ENCODE data around the gene P2RX7.

The P2RX7 gene

GRCh38 chr12:121112496-121112895 is 20.2 kb upstream of the P2RX7 start:
- Histone ChIP-seq H3K9me3 (no peaks in the 10 kb centered on the region), H3K27ac (no peak overlapping the region), H3K36me3 (no peaks in the 10 kb centered on the region), H3K4me1 (no peaks in the 10 kb centered on the region), H3K4me3 (no peak overlapping the region), H3K27me3 (no peaks in the 10 kb centered on the region)
- no peak for TF ChIP-seq CTCF (IDR thresholded peaks at IDR 0.05)
- intact Hi-C loops (cut with DNase I; ENCODE audit: low total_unique reads) = no loop called here
- no peak for DNase-seq

- no peak overlapping the region for H3K27ac ChIP-seq
- H3K9me3 ChIP-seq = no peaks in the 10 kb centered on the region
- H3K4me1 ChIP-seq = no peaks in the 10 kb centered on the region
- DNase-seq = no peak
- peaks cover 0 to 2% of the 10 kb centered on the region in 2 donors for H3K27me3 ChIP-seq
- TF ChIP-seq CTCF (IDR thresholded peaks at IDR 0.05) = no peak
- intact Hi-C loops (cut with DNase I; ENCODE audit: low total_unique reads) = no loop called here
- no peaks in the 10 kb centered on the region for H3K36me3 ChIP-seq
- no peak overlapping the region for H3K4me3 ChIP-seq
These were observed 19.6 kb upstream of the P2RX7 start for GRCh38 chr12:121113057-121113456.

- no peaks in the 10 kb centered on the region for H3K9me3 ChIP-seq
- intact Hi-C loops (cut with DNase I; ENCODE audit: low total_unique reads) = no loop called here
- no peak for DNase-seq
- H3K4me1 ChIP-seq = no peaks in the 10 kb centered on the region
- H3K27me3 ChIP-seq = peaks cover 0 to 6% of the 10 kb centered on the region in 2 donors
- no peaks in the 10 kb centered on the region for H3K36me3 ChIP-seq
- H3K4me3 ChIP-seq = no peak overlapping the region
- H3K27ac ChIP-seq = no peak overlapping the region
- no peak for TF ChIP-seq CTCF (IDR thresholded peaks at IDR 0.05)
These were observed 18.5 kb upstream of the P2RX7 start for GRCh38 chr12:121114019-121114639.

GRCh38 chr12:121114806-121115205 is 17.9 kb upstream of the P2RX7 start:
- no peak overlapping the region for H3K4me3 ChIP-seq
- no peaks in the 10 kb centered on the region for H3K4me1 ChIP-seq
- H3K9me3 ChIP-seq = no peaks in the 10 kb centered on the region
- intact Hi-C loops (cut with DNase I; ENCODE audit: low total_unique reads) = no loop called here
- DNase-seq = no peak
- H3K27me3 ChIP-seq = peaks cover 0 to 6% of the 10 kb centered on the region in 2 donors
- TF ChIP-seq CTCF (IDR thresholded peaks at IDR 0.05) = no peak
- H3K36me3 ChIP-seq = no peaks in the 10 kb centered on the region
- no peak overlapping the region for H3K27ac ChIP-seq

GRCh38 chr12:121115530-121115929 is 17.1 kb upstream of the P2RX7 start:
- TF ChIP-seq CTCF (IDR thresholded peaks at IDR 0.05) = no peak
- Histone ChIP-seq H3K4me1 (no peaks in the 10 kb centered on the region), H3K27me3 (peaks cover 0 to 6% of the 10 kb centered on the region in 2 donors), H3K4me3 (no peak overlapping the region), H3K9me3 (no peaks in the 10 kb centered on the region), H3K27ac (no peak overlapping the region), H3K36me3 (no peaks in the 10 kb centered on the region)
- intact Hi-C loops (cut with DNase I; ENCODE audit: low total_unique reads) = no loop called here
- no peak for DNase-seq

All from tibial artery (tissue), 4 donors.